DMS53 treated with DMSO at 0.1 percent for 48 hours (cell line): ENCODE measurements around the gene PTPRN2.
A peak's percentile ranks its signal among the peaks of the same experiment; 100 is the strongest.

Source experiments
- DNase-seq: peaks from one replicate; lab custom pipeline; 2025; ENCODE audit not compliant: unreplicated experiment; lab: John Stamatoyannopoulos, UW

PTPRN2 gene

GRCh38 chr7:157526913-157527634 lies 1060.5 kb downstream of the PTPRN2 start:
- DNase-seq = no peak

GRCh38 chr7:157526005-157526912 lies 1061.4 kb downstream of the PTPRN2 start:
- DNase-seq = peak; percentile 25

GRCh38 chr7:157525491-157525915 lies 1062.1 kb downstream of the PTPRN2 start:
- DNase-seq = no peak

GRCh38 chr7:157524731-157525130 lies 1062.9 kb downstream of the PTPRN2 start:
- no peak for DNase-seq

GRCh38 chr7:157523766-157524421 lies 1063.7 kb downstream of the PTPRN2 start:
- DNase-seq = no peak

- no peak for DNase-seq
Observed at GRCh38 chr7:157523371-157523765, 1064.3 kb downstream of the PTPRN2 start.

- DNase-seq = no peak
Observed at GRCh38 chr7:157522954-157523353, 1064.7 kb downstream of the PTPRN2 start.

- DNase-seq = no peak
Observed at GRCh38 chr7:157522189-157522588, 1065.4 kb downstream of the PTPRN2 start.

GRCh38 chr7:157521752-157522151 lies 1065.9 kb downstream of the PTPRN2 start:
- DNase-seq = no peak

- no peak for DNase-seq
Observed at GRCh38 chr7:157521061-157521731, 1066.4 kb downstream of the PTPRN2 start.

GRCh38 chr7:157520249-157520648 lies 1067.4 kb downstream of the PTPRN2 start:
- no peak for DNase-seq

GRCh38 chr7:157519798-157520244 lies 1067.8 kb downstream of the PTPRN2 start:
- DNase-seq = no peak

- no peak for DNase-seq
Observed at GRCh38 chr7:157519246-157519645, 1068.4 kb downstream of the PTPRN2 start.

GRCh38 chr7:157518514-157519175 lies 1069.0 kb downstream of the PTPRN2 start:
- DNase-seq = no peak

- no peak for DNase-seq
Observed at GRCh38 chr7:157517782-157518513, 1069.7 kb downstream of the PTPRN2 start.

- DNase-seq = no peak
Observed at GRCh38 chr7:157516911-157517781, 1070.5 kb downstream of the PTPRN2 start.

- DNase-seq = no peak
Observed at GRCh38 chr7:157516311-157516710, 1071.3 kb downstream of the PTPRN2 start.

- no peak for DNase-seq
Observed at GRCh38 chr7:157515342-157516041, 1072.1 kb downstream of the PTPRN2 start.
